ENCODE results near the gene SYTL2.

Gene SYTL2

GRCh38 chr11:85712953-85713352 lies 98.0 kb downstream of the SYTL2 start:
- TF ChIP-seq CTCF (IDR thresholded peaks at IDR 0.05; ENCODE audit: low read depth, low read length, missing control alignments) = no peak
- DNase-seq (ENCODE audit: extremely low read depth, low read depth) = no peak
- no peak overlapping the region for H3K4me3 ChIP-seq (replicated peaks; ENCODE audit: low read depth, low read length)

GRCh38 chr11:85710917-85711316 lies 100.0 kb downstream of the SYTL2 start:
- DNase-seq (ENCODE audit: extremely low read depth, low read depth) = no peak
- TF ChIP-seq CTCF (IDR thresholded peaks at IDR 0.05; ENCODE audit: low read depth, low read length, missing control alignments) = no peak
- H3K4me3 ChIP-seq (replicated peaks; ENCODE audit: low read depth, low read length) = no peak overlapping the region

GRCh38 chr11:85709941-85710702 lies 100.8 kb downstream of the SYTL2 start:
- no peak for TF ChIP-seq CTCF (IDR thresholded peaks at IDR 0.05; ENCODE audit: low read depth, low read length, missing control alignments)
- DNase-seq (ENCODE audit: extremely low read depth, low read depth) = no peak
- no peak overlapping the region for H3K4me3 ChIP-seq (replicated peaks; ENCODE audit: low read depth, low read length)

GRCh38 chr11:85705800-85706199 lies 105.1 kb downstream of the SYTL2 start:
- no peak for TF ChIP-seq CTCF (IDR thresholded peaks at IDR 0.05; ENCODE audit: low read depth, low read length, missing control alignments)
- no peak overlapping the region for H3K4me3 ChIP-seq (replicated peaks; ENCODE audit: low read depth, low read length)
- DNase-seq (ENCODE audit: extremely low read depth, low read depth) = no peak

- no peak overlapping the region for H3K4me3 ChIP-seq (replicated peaks; ENCODE audit: low read depth, low read length)
- TF ChIP-seq CTCF (IDR thresholded peaks at IDR 0.05; ENCODE audit: low read depth, low read length, missing control alignments) = no peak
- DNase-seq (ENCODE audit: extremely low read depth, low read depth) = no peak
Measured at GRCh38 chr11:85704967-85705366, 106.0 kb downstream of the SYTL2 start.

GRCh38 chr11:85699957-85700741 lies 110.8 kb downstream of the SYTL2 start:
- no peak for TF ChIP-seq CTCF (IDR thresholded peaks at IDR 0.05; ENCODE audit: low read depth, low read length, missing control alignments)
- DNase-seq (ENCODE audit: extremely low read depth, low read depth) = no peak
- H3K4me3 ChIP-seq (replicated peaks; ENCODE audit: low read depth, low read length) = no peak overlapping the region
